Lower leg skin (tissue), 4 donors: ENCODE results near the gene COMMD9. TPM values are rescaled to one million over a fixed set of nuclear protein-coding genes. Genes with fewer than 3 reads are reported as not detected.

Experiments used
- DNase-seq, 2 donors: peaks; one replicate each; pipeline ENCODE4 v3.0.0-alpha.2; 2019; ENCODE audit warnings: low spot score in 2 of 2
- H3K4me3 ChIP-seq: fragments of 200-600 bp; sonication (generic); 2 replicates; pipeline ENCODE4 v1.5.1; 2017; ENCODE audit warnings: mild to moderate bottlenecking, low read depth; ENCODE audit not compliant: poor library complexity, severe bottlenecking
- POLR2A ChIP-seq, 2 donors: fragments of 450-650 bp; IDR thresholded peaks; one replicate each; pipeline ENCODE4 v1.6.1; 2016 to 2017; ENCODE audit warnings: antibody characterized with exemption in 2 of 2, mild to moderate bottlenecking in 1 of 2, moderate library complexity in 1 of 2
- WGBS, 2 donors: methylation state at CpG; one replicate each; pipeline ENCODE4 v1.1.5; 2018; 5-methylcytosine and 5-hydroxymethylcytosine counted together
- intact Hi-C: fragments of 100-400 bp; cut with DNase I; formaldehyde crosslinking; loops from one replicate; pipeline ENCODE4 v1.15.0; 2023; ENCODE audit warnings: low total_unique reads
- total RNA-seq, 4 donors: library from RNA; depleted of rRNA; stranded (reverse); fragments of >200 nt; gene quantifications; one replicate each; pipeline ENCODE4 v1.1.0, GENCODE V29; 2016
- TF ChIP-seq, protein P1 (sequence below), 3 donors: fragments of 450-650 bp; IDR thresholded peaks; one replicate each; pipeline ENCODE4 v1.5.1; 2016; ENCODE audit warnings: antibody characterized with exemption in 3 of 3, mild to moderate bottlenecking in 3 of 3, moderate library complexity in 2 of 3

COMMD9 gene
- total RNA-seq, 4 donors from 2014 or later, result 33.3 to 57.6 (median 42.9) TPM

DNA sequence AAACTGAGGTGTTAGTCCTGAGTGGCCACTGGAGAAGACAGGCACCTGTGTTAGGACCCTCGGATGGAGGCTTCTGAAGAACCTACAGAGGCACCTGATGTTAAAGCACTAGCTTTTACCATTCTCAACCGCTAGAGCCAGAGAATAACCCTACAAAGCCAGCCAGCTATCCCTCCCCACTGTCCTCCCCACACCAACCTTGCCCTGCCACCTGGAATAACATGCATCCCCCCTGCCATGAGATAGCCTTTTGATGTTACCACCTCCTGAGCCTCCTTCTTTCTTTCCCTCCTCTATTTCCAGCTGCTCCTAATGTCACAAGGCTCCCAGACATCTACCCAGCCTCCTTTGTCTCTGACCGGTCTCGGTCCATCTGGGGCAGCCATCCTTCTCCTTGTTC lies 28.1 kb downstream of the COMMD9 start:
- intact Hi-C loops, result no loop called here
- H3K4me3 ChIP-seq, result no peak overlapping the region
- WGBS, 2 donors, result 90 to 91% methylated on average over 4 of the region's 4 CpGs
- DNase-seq, result no peak
- TF ChIP-seq, protein P1, sequence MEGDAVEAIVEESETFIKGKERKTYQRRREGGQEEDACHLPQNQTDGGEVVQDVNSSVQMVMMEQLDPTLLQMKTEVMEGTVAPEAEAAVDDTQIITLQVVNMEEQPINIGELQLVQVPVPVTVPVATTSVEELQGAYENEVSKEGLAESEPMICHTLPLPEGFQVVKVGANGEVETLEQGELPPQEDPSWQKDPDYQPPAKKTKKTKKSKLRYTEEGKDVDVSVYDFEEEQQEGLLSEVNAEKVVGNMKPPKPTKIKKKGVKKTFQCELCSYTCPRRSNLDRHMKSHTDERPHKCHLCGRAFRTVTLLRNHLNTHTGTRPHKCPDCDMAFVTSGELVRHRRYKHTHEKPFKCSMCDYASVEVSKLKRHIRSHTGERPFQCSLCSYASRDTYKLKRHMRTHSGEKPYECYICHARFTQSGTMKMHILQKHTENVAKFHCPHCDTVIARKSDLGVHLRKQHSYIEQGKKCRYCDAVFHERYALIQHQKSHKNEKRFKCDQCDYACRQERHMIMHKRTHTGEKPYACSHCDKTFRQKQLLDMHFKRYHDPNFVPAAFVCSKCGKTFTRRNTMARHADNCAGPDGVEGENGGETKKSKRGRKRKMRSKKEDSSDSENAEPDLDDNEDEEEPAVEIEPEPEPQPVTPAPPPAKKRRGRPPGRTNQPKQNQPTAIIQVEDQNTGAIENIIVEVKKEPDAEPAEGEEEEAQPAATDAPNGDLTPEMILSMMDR (IDR thresholded peaks at IDR 0.05), result no peak
- no peak for TF ChIP-seq POLR2A (IDR thresholded peaks at IDR 0.05)

DNA sequence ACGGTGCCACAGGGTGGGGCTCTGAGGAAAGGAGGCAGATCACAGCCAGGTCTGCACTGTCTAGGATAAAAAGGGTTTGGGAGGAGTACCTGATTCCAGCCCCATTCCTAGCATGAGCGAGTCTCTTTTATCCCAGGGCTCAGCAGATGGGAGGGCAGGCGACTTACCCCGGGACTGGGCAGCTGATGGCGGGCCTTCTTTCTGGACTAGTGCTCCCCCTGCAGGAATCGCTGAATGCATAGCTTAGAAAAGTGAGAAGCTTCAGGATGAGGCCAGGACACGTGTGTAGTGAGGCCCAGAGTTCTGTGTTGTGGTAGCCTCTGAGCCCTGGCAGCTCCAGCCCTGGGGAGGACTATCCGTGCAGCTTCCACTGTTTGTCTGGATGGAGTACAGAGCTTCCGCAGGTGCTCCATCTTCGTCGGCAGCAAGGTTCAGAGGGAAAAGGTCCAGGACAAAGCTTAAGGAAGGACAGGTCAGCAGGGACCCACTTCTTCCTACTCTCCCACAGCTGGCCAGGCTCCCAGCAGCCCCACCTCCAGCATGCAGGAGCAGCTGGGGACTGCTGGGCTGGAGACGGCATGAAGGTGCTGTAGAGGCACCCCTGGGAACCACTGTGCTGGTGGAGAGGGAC lies 30.4 kb downstream of the COMMD9 start:
- intact Hi-C loops, result loop anchor here (10.0 kb wide), 1 partner anchor 424 kb away; no protein-coding TSS in a partner anchor
- no peak for TF ChIP-seq POLR2A (IDR thresholded peaks at IDR 0.05)
- TF ChIP-seq, protein P1 (IDR thresholded peaks at IDR 0.05), result no peak
- DNase-seq, result peak in 1 of 2 donors; percentile 29
- H3K4me3 ChIP-seq, result no peak overlapping the region
- 36 to 40% methylated on average over 12 of the region's 12 CpGs for WGBS, 2 donors

DNA sequence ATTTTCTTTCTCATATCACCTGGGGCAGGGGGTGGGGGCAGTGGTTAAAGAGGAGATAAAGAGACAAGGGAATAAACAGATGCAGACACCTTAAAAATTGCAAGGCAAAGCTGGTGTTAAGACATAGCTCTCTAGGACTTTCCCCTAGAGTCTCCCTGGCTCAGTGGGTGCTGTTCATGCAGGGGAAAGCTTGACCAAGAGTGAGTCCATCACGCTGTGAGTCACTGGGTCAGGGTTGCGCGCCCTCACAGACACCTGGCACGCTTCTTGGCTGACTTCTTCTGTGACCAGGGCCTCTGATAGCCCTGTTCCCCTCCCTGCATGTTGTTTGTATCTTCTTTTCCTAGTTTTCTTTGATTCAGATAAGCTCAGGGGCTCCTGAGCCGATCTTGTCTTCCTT lies 31.9 kb downstream of the COMMD9 start:
- no peak for DNase-seq
- intact Hi-C loops, result loop anchor here (10.0 kb wide), 1 partner anchor 423 kb away; no protein-coding TSS in a partner anchor
- TF ChIP-seq, protein P1 (IDR thresholded peaks at IDR 0.05), result no peak
- no peak for TF ChIP-seq POLR2A (IDR thresholded peaks at IDR 0.05)
- 64 to 70% methylated on average over 5 of the region's 5 CpGs for WGBS, 2 donors
- no peak overlapping the region for H3K4me3 ChIP-seq

DNA sequence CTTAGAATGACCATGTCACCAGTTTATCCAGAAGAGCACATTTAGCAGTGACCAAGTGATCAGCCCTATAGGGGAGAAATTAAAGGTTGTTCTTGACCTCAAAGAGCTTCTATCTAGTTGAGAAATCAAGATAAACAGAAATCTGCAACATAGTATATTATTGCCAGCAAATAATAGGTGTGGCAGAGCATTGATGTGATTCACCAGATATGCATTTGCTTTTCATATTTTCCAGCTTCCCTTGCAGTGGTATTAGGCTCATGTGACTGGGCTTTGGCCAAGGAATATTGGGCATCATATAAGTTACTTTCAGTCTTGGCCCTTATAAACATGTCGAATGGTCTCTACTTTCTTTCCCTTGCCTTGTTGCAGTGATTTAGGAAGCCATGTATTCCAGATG lies 34.5 kb downstream of the COMMD9 start:
- no peak for DNase-seq
- intact Hi-C loops, result loop anchor here (10.0 kb wide), 1 partner anchor 420 kb away; no protein-coding TSS in a partner anchor
- 36 to 52% methylated on average over 1 of the region's 1 CpG for WGBS, 2 donors
- no peak for TF ChIP-seq POLR2A (IDR thresholded peaks at IDR 0.05)
- TF ChIP-seq, protein P1 (IDR thresholded peaks at IDR 0.05), result no peak
- no peak overlapping the region for H3K4me3 ChIP-seq

DNA sequence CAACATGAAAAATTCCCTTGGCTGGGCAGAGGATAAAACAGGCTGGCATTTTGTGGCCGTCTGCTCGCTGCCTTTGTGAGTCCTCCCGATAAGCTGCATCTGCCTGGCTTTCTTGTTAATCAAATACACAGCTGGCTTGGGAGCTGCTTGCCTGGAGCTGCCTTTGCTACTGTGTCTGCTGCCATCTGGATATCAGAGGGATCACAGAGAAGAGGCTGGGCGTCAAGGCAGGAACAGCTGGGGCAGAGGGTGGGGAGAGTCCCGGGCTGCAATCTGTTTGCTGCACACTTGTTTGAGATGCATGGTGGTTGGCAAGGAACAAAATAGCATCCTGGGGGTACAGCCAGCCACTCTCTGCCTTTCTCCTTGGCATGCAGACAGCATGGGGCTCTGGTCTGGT lies 36.0 kb downstream of the COMMD9 start:
- no peak overlapping the region for H3K4me3 ChIP-seq
- DNase-seq, result peak in 1 of 2 donors; percentile 30
- TF ChIP-seq POLR2A (IDR thresholded peaks at IDR 0.05), result no peak
- TF ChIP-seq, protein P1 (IDR thresholded peaks at IDR 0.05), result no peak
- intact Hi-C loops, result loop anchor here (10.0 kb wide), 1 partner anchor 418 kb away; no protein-coding TSS in a partner anchor
- 28 to 31% methylated on average over 5 of the region's 5 CpGs for WGBS, 2 donors
